Measurements from ENCODE around the gene NKX2-8.
A peak's percentile ranks its signal among the peaks of the same experiment; 100 is the strongest.
"Not testable (repeated sequence)": the region's sequence is repeated elsewhere in the genome, so short reads cannot be mapped to it uniquely, and the experiment has no call there.

NKX2-8 gene

GRCh38 chr14:36579573-36580140, 2.8 kb downstream of the NKX2-8 start:
- no peak for DNase-seq

- DNase-seq, result no peak
These were observed 3.3 kb downstream of the NKX2-8 start for GRCh38 chr14:36579001-36579555.

- DNase-seq, result peak; percentile 41
These were observed 12.3 kb downstream of the NKX2-8 start for GRCh38 chr14:36570065-36570464.

GRCh38 chr14:36556811-36557433, 25.5 kb downstream of the NKX2-8 start:
- no peak for DNase-seq

GRCh38 chr14:36555998-36556743, 26.2 kb downstream of the NKX2-8 start:
- no peak for DNase-seq

GRCh38 chr14:36553656-36554260, 28.7 kb downstream of the NKX2-8 start:
- DNase-seq, result peak; percentile 45

GRCh38 chr14:36550899-36551298, 31.5 kb downstream of the NKX2-8 start:
- no peak for DNase-seq

- DNase-seq, result not testable (repeated sequence)
These were observed 38.1 kb downstream of the NKX2-8 start for GRCh38 chr14:36544280-36544679.

GRCh38 chr14:36538051-36538450, 44.4 kb downstream of the NKX2-8 start:
- DNase-seq, result no peak

Data from DMS153 (cell line).